HepG2 (cell line): ENCODE data around the gene BCCIP. TPM values are rescaled to one million over a fixed set of nuclear protein-coding genes. Genes with fewer than 3 reads are reported as not detected.

ENCODE experiments used
- FOXP4 ChIP-seq: sonication (generic); formaldehyde crosslinking; IDR thresholded peaks from 2 replicates; pipeline ENCODE4 v1.4.0; 2020; ENCODE audit warnings: missing genetic modification reagents
- GTF2F1 ChIP-seq: fragments of 150-350 bp; IDR thresholded peaks from 2 replicates; pipeline ENCODE4 v1.6.1; 2014; ENCODE audit warnings: low read length
- MIER3 ChIP-seq: IDR thresholded peaks from 2 replicates; pipeline ENCODE4 v1.6.1; 2016; ENCODE audit warnings: missing compliant biosample characterization, borderline replicate concordance
- PAXIP1 ChIP-seq: sonication (generic); formaldehyde crosslinking; conservative IDR thresholded peaks from 2 replicates; pipeline ENCODE4 v1.4.0; 2020; ENCODE audit warnings: mild to moderate bottlenecking, missing genetic modification reagents, moderate library complexity
- REXO4 ChIP-seq: sonication (generic); formaldehyde crosslinking; IDR thresholded peaks from 2 replicates; pipeline ENCODE4 v1.8.0; 2022; ENCODE audit warnings: missing genetic modification reagents, mild to moderate bottlenecking, borderline replicate concordance
- SRSF9 ChIP-seq: fragments of 200-400 bp; formaldehyde crosslinking; IDR thresholded peaks from 2 replicates; pipeline ENCODE4 v1.6.1; 2018; ENCODE audit warnings: borderline replicate concordance, mild to moderate bottlenecking, low read depth, low read length; ENCODE audit not compliant: insufficient read depth, poor library complexity, severe bottlenecking
- TBP ChIP-seq: sonication (generic); formaldehyde crosslinking; IDR thresholded peaks from 2 replicates; pipeline ENCODE4 v1.5.0; 2020; ENCODE audit warnings: missing genetic modification reagents
- ZBTB4 ChIP-seq: sonication (generic); formaldehyde crosslinking; IDR thresholded peaks from 2 replicates; pipeline ENCODE4 v1.4.0; 2020; ENCODE audit warnings: missing genetic modification reagents, mild to moderate bottlenecking, borderline replicate concordance
- ZNF124 ChIP-seq: sonication (generic); formaldehyde crosslinking; IDR thresholded peaks from 2 replicates; pipeline ENCODE4 v1.4.0; 2020; ENCODE audit warnings: missing genetic modification reagents
- ZNF550 ChIP-seq: sonication (generic); formaldehyde crosslinking; IDR thresholded peaks from 2 replicates; pipeline ENCODE4 v1.4.0; 2020; ENCODE audit warnings: mild to moderate bottlenecking, missing genetic modification reagents, borderline replicate concordance
- ZNF7 ChIP-seq: IDR thresholded peaks from 2 replicates; pipeline ENCODE4 v1.6.1; 2016; ENCODE audit warnings: missing biosample characterization, missing genetic modification reagents
- polyA plus RNA-seq, 8 experiments: library from polyadenylated mRNA; depleted of rRNA in 3 of 8; stranded (reverse) in 7 of 8; unstranded in 1 of 8; fragments of >200 nt; fragmentation: Illumina TruSeq in 4 of 8; extraction: Trizol in 4 of 8; gene quantifications; 2 replicates each; pipeline versions ENCODE4 v1.2.1 to v1.2.3, GENCODE V29; 2011 to 2016; ENCODE audit warnings: low read depth in 4 of 8, missing spikeins in 1 of 8, mixed read lengths in 1 of 8; ENCODE audit not compliant: insufficient read depth in 1 of 8
- total RNA-seq, 5 experiments: library from RNA; depleted of rRNA; stranded (reverse); fragments of >200 nt; fragmentation: Illumina TruSeq; extraction: Trizol; gene quantifications; 2 replicates each; pipeline ENCODE4 v1.2.3, GENCODE V29; 2016; ENCODE audit warnings: low read depth in 1 of 5
- TF ChIP-seq, protein P1 (sequence below): IDR thresholded peaks from 2 replicates; pipeline ENCODE4 v1.6.1; 2016; ENCODE audit warnings: mild to moderate bottlenecking, missing biosample characterization, missing genetic modification reagents
- TF ChIP-seq, protein P2 (sequence below): sonication (generic); formaldehyde crosslinking; IDR thresholded peaks from 2 replicates; pipeline ENCODE4 v1.5.0; 2020; ENCODE audit warnings: missing genetic modification reagents
- TF ChIP-seq, protein P3 (sequence below): sonication (generic); formaldehyde crosslinking; IDR thresholded peaks from 2 replicates; pipeline ENCODE4 v1.5.1; 2020; ENCODE audit warnings: missing genetic modification reagents, mild to moderate bottlenecking, borderline replicate concordance

Gene BCCIP
- total and polyA plus RNA-seq, 2 of the 13 experiments (the other 11 are each of a cell fraction or from before 2014, with no cell fraction given) = 37.0 to 132 TPM

DNA sequence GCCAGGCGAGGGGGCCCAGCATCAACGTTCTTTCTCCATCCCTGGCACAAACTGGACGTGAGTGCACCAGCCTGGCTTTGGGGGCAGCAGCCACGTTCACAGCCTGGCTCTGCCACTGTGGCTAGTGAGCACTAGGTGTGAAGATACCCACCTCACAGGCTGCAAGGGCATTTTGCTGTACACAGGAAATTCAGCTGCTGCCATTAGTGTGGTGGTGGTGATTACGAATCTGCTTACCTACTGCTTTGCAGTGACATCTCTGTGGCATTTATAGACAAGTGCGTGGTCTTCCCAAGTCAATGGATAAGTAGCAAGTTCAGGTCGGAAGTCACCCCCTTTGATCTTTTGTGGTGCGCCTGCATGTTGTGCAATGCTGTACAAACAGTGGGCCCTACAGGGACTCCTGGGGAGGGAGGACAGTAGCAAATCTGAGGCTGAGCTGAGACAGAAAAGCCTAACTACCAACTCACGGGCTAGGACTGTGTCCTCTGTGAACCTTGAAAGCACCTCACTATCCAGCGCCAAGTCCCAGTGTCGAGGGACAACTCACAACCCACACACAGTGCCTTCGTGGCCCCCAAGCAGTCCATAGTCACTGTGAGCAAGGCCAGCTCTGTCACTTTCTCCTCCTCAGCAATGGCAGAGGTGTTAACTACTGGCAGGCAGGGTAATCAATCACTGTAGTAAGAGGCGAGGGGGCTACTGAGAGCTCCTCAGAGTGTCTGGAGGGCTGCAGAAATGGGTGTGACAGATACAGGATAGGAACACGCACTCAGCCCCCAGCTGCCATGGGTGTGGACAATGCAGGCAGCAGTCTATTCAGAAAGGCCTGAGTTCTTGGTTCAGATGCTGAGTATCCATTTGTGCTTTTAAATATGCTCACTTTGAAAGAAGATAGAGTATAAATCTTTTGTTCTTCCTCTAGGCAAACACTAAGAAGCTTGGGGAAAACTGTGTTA is 30.7 kb upstream of the BCCIP start (continued):
- TF ChIP-seq, protein P1, sequence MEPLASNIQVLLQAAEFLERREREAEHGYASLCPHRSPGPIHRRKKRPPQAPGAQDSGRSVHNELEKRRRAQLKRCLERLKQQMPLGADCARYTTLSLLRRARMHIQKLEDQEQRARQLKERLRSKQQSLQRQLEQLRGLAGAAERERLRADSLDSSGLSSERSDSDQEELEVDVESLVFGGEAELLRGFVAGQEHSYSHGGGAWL (CRISPR knock-in tag) = no peak
- peak; percentile 76; the same call in 1 of the 2 replicates for TF ChIP-seq MIER3 (CRISPR knock-in tag)
- no peak for TF ChIP-seq ZNF550 (CRISPR knock-in tag)
- no peak for TF ChIP-seq SRSF9
- peak; percentile 89 for TF ChIP-seq ZNF124
- TF ChIP-seq, protein P2, sequence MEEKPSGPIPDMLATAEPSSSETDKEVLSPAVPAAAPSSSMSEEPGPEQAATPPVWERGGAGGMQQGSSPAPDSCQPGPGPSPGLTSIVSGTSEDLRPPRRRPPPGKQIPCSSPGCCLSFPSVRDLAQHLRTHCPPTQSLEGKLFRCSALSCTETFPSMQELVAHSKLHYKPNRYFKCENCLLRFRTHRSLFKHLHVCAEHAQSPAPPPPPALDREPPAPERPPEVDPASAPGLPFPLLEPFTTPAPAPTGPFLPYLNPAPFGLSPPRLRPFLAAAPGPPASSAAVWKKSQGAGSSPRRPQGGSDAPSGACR (CRISPR knock-in tag) = peak; percentile 89
- peak; percentile 85 for TF ChIP-seq ZBTB4
- TF ChIP-seq REXO4 = no peak
- peak; percentile 96 for TF ChIP-seq PAXIP1 (CRISPR knock-in tag)
- TF ChIP-seq GTF2F1 = no peak
- TF ChIP-seq ZNF7 (CRISPR knock-in tag) = no peak
- peak; percentile 96 for TF ChIP-seq FOXP4 (CRISPR knock-in tag)
- TF ChIP-seq TBP (CRISPR knock-in tag) = no peak
- TF ChIP-seq, protein P3, sequence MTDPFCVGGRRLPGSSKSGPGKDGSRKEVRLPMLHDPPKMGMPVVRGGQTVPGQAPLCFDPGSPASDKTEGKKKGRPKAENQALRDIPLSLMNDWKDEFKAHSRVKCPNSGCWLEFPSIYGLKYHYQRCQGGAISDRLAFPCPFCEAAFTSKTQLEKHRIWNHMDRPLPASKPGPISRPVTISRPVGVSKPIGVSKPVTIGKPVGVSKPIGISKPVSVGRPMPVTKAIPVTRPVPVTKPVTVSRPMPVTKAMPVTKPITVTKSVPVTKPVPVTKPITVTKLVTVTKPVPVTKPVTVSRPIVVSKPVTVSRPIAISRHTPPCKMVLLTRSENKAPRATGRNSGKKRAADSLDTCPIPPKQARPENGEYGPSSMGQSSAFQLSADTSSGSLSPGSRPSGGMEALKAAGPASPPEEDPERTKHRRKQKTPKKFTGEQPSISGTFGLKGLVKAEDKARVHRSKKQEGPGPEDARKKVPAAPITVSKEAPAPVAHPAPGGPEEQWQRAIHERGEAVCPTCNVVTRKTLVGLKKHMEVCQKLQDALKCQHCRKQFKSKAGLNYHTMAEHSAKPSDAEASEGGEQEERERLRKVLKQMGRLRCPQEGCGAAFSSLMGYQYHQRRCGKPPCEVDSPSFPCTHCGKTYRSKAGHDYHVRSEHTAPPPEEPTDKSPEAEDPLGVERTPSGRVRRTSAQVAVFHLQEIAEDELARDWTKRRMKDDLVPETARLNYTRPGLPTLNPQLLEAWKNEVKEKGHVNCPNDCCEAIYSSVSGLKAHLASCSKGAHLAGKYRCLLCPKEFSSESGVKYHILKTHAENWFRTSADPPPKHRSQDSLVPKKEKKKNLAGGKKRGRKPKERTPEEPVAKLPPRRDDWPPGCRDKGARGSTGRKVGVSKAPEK (CRISPR knock-in tag) = peak; percentile 89; the same call in 1 of the 2 replicates
